ENCODE results near the gene EPHA6. TPM values are rescaled to one million over a fixed set of nuclear protein-coding genes. Genes with fewer than 3 reads are reported as not detected.

The EPHA6 gene
- total RNA-seq, 1 donor from 2014 or later: not detected

DNA sequence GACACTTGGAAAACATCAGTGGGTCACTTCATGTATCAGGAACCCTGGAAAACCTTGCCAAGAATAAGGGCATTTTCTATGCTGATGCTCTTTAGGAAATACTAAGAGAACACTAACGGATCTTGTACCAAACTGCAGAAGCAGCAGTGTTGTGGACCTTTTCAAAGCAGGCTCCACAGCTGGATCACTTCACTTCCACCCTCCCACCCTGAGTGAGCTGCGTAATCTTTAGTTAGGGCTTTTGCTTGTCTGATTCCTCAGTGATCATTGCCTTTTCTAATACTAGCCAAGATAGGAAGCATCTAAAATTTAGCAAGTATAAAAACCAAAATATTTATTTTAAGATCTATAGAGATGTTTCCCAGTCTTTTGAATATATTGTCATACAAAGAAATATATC is 229.0 kb downstream of the EPHA6 start:
- intact Hi-C loops (cut with DNase I): no loop called here
- Histone ChIP-seq H3K27me3 (no peaks in the 10 kb centered on the region), H3K4me1 (no peaks in the 10 kb centered on the region), H3K9me3 (no peaks in the 10 kb centered on the region), H3K27ac (no peak overlapping the region), H3K4me3 (no peak overlapping the region), H3K36me3 (no peaks in the 10 kb centered on the region)
- DNase-seq (ENCODE audit: low spot score in 2 of 2): no peak
- TF ChIP-seq, protein P1, sequence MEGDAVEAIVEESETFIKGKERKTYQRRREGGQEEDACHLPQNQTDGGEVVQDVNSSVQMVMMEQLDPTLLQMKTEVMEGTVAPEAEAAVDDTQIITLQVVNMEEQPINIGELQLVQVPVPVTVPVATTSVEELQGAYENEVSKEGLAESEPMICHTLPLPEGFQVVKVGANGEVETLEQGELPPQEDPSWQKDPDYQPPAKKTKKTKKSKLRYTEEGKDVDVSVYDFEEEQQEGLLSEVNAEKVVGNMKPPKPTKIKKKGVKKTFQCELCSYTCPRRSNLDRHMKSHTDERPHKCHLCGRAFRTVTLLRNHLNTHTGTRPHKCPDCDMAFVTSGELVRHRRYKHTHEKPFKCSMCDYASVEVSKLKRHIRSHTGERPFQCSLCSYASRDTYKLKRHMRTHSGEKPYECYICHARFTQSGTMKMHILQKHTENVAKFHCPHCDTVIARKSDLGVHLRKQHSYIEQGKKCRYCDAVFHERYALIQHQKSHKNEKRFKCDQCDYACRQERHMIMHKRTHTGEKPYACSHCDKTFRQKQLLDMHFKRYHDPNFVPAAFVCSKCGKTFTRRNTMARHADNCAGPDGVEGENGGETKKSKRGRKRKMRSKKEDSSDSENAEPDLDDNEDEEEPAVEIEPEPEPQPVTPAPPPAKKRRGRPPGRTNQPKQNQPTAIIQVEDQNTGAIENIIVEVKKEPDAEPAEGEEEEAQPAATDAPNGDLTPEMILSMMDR (IDR thresholded peaks at IDR 0.05): no peak

DNA sequence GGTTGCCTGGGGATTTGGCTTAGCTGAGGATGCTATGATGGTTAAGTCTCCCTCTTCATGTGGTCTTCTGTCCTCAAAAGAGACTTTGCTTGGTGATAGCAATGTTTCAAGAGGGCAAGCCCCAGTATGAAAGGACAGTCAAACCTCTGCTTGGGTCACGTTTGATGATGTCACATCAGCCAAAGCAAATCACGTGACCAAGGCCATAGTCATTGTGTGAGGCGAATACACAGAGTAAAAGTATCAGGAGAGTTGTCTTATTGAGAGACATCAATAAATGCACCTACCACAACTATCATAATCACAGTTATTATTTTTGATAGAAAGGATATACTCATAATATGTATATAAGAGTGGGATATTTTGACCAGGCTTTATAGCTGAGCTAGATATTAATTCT is 243.0 kb downstream of the EPHA6 start:
- TF ChIP-seq, protein P1 (IDR thresholded peaks at IDR 0.05): no peak
- H3K4me3 ChIP-seq: no peak overlapping the region
- no peaks in the 10 kb centered on the region for H3K27me3 ChIP-seq
- peaks cover 3% of the 10 kb centered on the region in 2 donors for H3K9me3 ChIP-seq
- H3K36me3 ChIP-seq: no peaks in the 10 kb centered on the region
- DNase-seq (ENCODE audit: low spot score in 2 of 2): no peak
- intact Hi-C loops (cut with DNase I): no loop called here
- no peak overlapping the region for H3K27ac ChIP-seq
- H3K4me1 ChIP-seq: no peaks in the 10 kb centered on the region

DNA sequence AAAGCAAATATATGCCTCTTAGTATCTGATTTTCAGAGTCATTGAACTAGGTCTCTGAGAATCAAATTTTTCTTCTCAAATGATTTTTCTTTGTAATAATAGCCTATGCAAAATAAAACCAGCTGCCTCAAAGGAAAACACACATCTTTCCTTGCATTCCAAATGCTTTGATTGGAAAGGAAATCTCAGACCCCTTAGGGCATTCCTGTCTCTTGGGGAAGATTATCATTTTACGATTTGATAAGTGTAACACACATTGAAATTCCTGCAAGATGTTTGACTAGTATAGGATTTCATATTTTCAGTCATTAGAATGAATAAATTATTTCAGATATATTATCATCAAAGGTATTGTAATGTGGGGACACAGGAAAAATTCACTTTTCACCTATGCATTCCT is 244.8 kb downstream of the EPHA6 start:
- no peak overlapping the region for H3K4me3 ChIP-seq
- intact Hi-C loops (cut with DNase I): no loop called here
- no peaks in the 10 kb centered on the region for H3K4me1 ChIP-seq
- no peaks in the 10 kb centered on the region for H3K36me3 ChIP-seq
- H3K27me3 ChIP-seq: no peaks in the 10 kb centered on the region
- no peak overlapping the region for H3K27ac ChIP-seq
- DNase-seq (ENCODE audit: low spot score in 2 of 2): no peak
- peaks cover 3% of the 10 kb centered on the region in 2 donors for H3K9me3 ChIP-seq
- TF ChIP-seq, protein P1 (IDR thresholded peaks at IDR 0.05): no peak

DNA sequence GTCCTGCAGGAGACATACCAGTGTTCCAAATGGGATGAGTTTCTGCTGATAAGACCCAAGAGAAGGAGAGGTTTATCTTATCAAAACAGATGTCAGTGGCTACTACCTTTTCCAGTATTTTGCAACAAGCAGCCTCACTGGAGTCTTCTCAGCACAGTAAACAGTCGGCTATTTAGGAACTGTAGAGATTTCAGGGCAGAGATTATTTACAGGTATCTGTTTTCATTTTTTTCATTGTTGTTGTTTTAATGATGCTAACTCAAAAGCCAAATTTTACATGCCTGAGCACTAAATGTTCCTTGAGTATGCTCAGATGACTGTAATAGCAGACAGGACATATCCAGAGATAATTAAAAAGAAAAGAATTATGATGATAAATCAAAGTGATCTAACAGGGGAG is 252.1 kb downstream of the EPHA6 start:
- TF ChIP-seq, protein P1 (IDR thresholded peaks at IDR 0.05): no peak
- peaks cover 0 to 3% of the 10 kb centered on the region in 2 donors for H3K9me3 ChIP-seq
- H3K27ac ChIP-seq: no peak overlapping the region
- H3K36me3 ChIP-seq: no peaks in the 10 kb centered on the region
- no peaks in the 10 kb centered on the region for H3K27me3 ChIP-seq
- no peak overlapping the region for H3K4me3 ChIP-seq
- DNase-seq (ENCODE audit: low spot score in 2 of 2): no peak
- intact Hi-C loops (cut with DNase I): no loop called here
- no peaks in the 10 kb centered on the region for H3K4me1 ChIP-seq

DNA sequence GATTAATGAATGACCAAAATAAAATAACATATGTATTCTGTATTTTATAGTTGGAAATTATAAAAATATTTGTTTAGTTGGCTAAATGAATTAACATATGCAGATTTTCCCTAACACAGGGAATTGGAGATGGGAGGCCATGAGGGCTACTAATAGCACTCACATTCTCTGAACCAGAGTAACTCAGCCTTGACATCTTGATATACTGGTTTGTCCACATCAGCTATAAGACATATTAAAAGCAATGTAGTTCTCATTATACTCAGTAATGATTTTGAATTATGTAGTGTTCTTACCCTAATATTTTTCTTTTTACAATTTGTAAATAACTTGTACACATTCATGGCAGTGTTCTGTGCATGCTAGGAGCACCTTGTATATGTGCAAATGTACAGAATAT is 255.9 kb downstream of the EPHA6 start:
- intact Hi-C loops (cut with DNase I): no loop called here
- TF ChIP-seq, protein P1 (IDR thresholded peaks at IDR 0.05): no peak
- DNase-seq (ENCODE audit: low spot score in 2 of 2): no peak
- Histone ChIP-seq H3K27me3 (no peaks in the 10 kb centered on the region), H3K27ac (no peak overlapping the region), H3K36me3 (no peaks in the 10 kb centered on the region), H3K9me3 (no peaks in the 10 kb centered on the region), H3K4me3 (no peak overlapping the region), H3K4me1 (no peaks in the 10 kb centered on the region)

DNA sequence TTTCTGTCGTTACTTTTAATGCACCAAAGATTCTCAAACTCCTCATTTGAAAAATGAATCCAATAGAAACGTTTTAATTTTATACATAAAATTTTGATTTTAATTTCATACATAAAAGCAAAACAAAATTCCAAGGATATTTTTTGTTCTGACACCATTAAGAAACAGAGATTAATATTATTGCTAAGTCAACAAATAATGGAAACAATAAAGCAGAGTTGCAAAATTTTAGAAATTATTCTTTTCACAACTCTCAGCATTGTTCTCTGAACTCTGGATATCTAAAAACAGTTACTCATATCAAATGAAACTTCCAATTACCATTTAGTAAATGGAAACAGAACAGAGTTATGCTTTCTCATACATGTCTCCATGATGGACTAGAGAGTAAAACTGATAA is 260.2 kb downstream of the EPHA6 start:
- no peaks in the 10 kb centered on the region for H3K36me3 ChIP-seq
- TF ChIP-seq, protein P1 (IDR thresholded peaks at IDR 0.05): no peak
- no peaks in the 10 kb centered on the region for H3K27me3 ChIP-seq
- no peaks in the 10 kb centered on the region for H3K9me3 ChIP-seq
- no peak overlapping the region for H3K4me3 ChIP-seq
- no peak overlapping the region for H3K27ac ChIP-seq
- intact Hi-C loops (cut with DNase I): no loop called here
- no peak for DNase-seq (ENCODE audit: low spot score in 2 of 2)
- H3K4me1 ChIP-seq: no peaks in the 10 kb centered on the region
